HFF-Myc (cell line): Measurements from ENCODE around the gene DNAH5.
A peak's percentile ranks its signal among the peaks of the same experiment; 100 is the strongest.

Experiments
- DNase-seq: peaks from one replicate; pipeline ENCODE4 v3.0.0-alpha.2; 2011; ENCODE audit warnings: low read depth; ENCODE audit errors: extremely low read depth
- H3K4me3 ChIP-seq: replicated peaks from 2 replicates; pipeline ENCODE4 v1.5.1; 2011; ENCODE audit warnings: low read depth, mild to moderate bottlenecking, control low read depth, low read length
- TF ChIP-seq, protein P1 (sequence below): IDR thresholded peaks from 2 replicates; pipeline ENCODE4 v1.5.1; 2012; ENCODE audit warnings: mild to moderate bottlenecking, low read depth, low read length, control low read depth; ENCODE audit errors: missing control alignments

The DNAH5 gene

DNA sequence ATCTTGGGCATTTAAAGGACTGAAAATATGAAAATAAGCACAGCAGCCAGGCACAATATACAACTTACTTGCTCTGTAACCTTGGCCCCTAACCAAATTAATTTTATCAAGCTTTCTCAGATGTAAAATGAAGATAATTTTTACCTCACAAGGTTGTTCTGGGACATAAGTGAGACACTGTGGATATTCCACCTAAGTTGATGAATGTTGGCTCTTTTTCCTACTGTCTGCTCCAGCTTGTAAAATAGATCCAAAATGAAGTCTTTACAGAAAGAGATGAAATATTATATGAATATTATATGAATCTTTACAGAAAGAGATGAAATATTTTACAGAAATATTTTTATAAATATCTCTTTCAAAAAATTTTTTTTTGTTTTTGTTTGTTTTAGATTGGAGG is 270.1 kb downstream of the DNAH5 start:
- no peak overlapping the region for H3K4me3 ChIP-seq
- no peak for DNase-seq
- TF ChIP-seq, protein P1, sequence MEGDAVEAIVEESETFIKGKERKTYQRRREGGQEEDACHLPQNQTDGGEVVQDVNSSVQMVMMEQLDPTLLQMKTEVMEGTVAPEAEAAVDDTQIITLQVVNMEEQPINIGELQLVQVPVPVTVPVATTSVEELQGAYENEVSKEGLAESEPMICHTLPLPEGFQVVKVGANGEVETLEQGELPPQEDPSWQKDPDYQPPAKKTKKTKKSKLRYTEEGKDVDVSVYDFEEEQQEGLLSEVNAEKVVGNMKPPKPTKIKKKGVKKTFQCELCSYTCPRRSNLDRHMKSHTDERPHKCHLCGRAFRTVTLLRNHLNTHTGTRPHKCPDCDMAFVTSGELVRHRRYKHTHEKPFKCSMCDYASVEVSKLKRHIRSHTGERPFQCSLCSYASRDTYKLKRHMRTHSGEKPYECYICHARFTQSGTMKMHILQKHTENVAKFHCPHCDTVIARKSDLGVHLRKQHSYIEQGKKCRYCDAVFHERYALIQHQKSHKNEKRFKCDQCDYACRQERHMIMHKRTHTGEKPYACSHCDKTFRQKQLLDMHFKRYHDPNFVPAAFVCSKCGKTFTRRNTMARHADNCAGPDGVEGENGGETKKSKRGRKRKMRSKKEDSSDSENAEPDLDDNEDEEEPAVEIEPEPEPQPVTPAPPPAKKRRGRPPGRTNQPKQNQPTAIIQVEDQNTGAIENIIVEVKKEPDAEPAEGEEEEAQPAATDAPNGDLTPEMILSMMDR: no peak

DNA sequence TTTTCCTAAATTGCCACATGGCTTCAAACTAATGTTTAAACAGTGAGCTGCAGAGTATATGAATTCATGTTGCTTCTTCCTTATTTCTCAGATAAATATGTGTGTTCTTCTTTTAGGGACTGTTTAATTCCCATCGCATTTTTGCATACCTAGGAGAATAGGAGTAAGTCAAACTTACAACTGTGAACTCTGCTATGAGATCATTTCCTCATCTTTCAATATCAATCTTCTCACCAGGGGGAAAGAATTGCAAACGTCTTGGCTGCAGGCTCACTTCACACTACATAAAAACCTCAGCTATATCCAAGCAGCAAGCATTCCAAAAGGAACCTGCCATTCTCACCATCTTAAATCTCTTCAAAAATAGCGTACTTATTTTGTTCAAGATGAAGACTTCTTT is 271.0 kb downstream of the DNAH5 start:
- no peak for DNase-seq
- TF ChIP-seq, protein P1: no peak

DNA sequence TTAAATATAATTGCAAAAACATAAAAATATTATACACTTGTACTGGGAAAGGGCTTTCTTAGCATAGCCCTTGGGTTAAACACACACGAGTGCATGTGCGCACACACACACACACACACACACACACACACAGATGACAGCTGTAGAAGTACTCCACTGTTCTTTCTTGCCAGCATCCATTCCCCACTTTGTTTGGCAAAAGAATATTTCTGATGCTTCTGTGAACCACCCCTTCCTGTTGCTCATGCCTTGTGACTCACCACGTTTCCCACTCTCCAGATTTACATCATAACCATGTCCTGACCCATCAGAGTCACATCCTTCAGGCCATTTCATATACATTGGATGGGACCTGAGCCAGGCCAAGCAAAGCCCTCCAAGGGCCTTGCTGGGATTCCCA is 280.1 kb downstream of the DNAH5 start:
- no peak overlapping the region for H3K4me3 ChIP-seq
- TF ChIP-seq, protein P1: no peak
- peak; percentile 61 for DNase-seq

More for the DNA sequence above, 271.0 kb downstream of the DNAH5 start:
- no peak overlapping the region for H3K4me3 ChIP-seq

DNA sequence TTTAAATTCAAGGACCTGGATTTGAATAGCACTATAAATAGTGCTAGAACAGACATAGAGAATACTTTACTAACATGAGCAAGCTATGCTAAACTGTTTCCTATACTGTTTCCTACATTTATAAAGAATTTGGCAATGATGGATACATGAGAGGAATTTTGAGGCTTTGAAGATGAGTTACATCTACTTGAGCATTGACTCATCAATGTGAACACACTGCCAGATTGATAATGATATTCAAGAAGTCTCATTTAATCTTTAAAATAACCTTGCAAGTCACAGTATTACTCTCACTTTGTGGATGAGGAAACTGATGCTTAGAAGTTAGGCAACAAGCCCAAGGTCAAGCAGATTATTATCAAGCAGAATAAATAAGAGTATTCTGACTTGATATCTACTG is 281.9 kb downstream of the DNAH5 start:
- TF ChIP-seq, protein P1: no peak
- DNase-seq: no peak
- H3K4me3 ChIP-seq: no peak overlapping the region

DNA sequence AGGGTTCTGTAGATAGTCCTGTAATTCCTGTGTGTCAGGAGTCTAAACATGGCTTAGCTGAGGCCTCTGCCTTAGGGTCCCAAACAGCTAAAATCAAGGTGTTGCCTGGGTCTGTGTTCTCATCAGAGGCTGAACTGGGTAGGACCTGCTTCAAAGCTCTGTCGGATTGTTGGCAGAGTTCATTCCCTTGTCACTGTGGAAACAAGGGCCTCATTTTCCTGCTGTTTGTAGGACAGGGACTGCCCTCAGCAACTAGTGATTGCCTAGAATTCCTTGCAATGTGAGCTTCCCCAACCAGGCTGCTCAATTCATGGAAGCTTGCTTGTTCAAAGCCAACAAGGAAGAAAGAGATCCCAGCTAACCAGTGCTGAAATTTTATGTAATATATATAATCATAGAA is 283.2 kb downstream of the DNAH5 start:
- no peak overlapping the region for H3K4me3 ChIP-seq
- no peak for DNase-seq
- TF ChIP-seq, protein P1: no peak

DNA sequence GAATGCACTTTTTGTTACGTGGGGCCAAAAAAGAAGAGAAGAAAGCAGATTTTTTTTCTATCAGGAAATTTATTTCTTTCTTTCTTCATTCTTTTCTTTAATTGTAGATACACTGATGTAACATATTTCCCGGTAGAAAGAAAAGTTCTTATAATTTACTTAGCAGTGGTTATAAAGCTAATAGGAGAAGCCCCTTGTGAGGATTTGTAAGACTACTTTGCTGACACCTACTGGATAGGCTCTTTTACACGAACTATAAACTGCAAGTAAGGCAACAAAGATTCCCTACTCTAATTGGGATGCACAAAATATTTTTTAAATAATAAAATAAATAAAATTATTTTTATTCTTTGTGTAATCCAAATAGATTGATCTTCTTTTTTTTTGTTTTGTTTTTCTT is 284.4 kb downstream of the DNAH5 start:
- DNase-seq: no peak
- TF ChIP-seq, protein P1: no peak
- H3K4me3 ChIP-seq: no peak overlapping the region

DNA sequence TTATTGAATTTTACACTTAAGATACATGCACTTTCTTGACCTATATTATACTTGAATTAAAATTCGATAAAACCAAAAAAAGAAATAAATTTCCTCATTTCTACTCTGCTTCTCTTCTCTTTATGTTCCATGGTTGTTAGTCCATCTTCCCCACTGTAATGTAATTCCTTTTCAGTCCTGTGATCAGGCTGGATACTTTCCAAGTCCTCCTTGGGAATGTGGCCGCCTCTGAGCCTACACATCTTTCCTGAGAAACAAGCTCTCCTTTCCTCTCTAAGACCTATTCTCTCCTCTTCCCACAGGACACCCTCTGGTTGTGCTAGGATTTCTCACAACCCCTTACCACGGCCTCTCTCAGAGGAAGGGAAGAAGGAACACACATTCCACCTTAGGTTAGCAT is 285.1 kb downstream of the DNAH5 start:
- no peak overlapping the region for H3K4me3 ChIP-seq
- no peak for DNase-seq
- TF ChIP-seq, protein P1: no peak
